Endothelial cell of umbilical vein (primary cell): ENCODE data around the gene ZNF777. TPM values are rescaled to one million over a fixed set of nuclear protein-coding genes. Genes with fewer than 3 reads are reported as not detected.

Experiments
- BruUV-seq: library from RNA; stranded (reverse); fragments of 400-500 nt; replicated peaks from 2 replicates; lab custom pipeline; 2021; lab: Mats Ljungman, UMichigan
- CTCF ChIA-PET: fragments of 300-600, 350-600 bp; sonication (Branson Sonifier 250); formaldehyde crosslinking; loops from one replicate; lab custom pipeline; 2021; ENCODE audit warnings: antibody characterized with exemption, inconsistent platforms; lab: Charles Lee
- POLR2A ChIA-PET: fragments of 300-600, 350-600 bp; sonication (Branson Sonifier 250); formaldehyde crosslinking; loops from one replicate; lab custom pipeline; 2021; ENCODE audit warnings: antibody characterized with exemption, inconsistent platforms; lab: Charles Lee
- DNase-seq: peaks from one replicate; pipeline ENCODE4 v3.0.0-alpha.2; 2011; ENCODE audit warnings: low read depth, low spot score
- FAIRE-seq: peaks from 2 replicates; lab custom pipeline; 2011; peaks lifted over from hg19 to GRCh38; lab: Jason Lieb, UNC
- H2AFZ ChIP-seq: 2 replicates; pipeline ENCODE4 v1.6.0; 2012; ENCODE audit warnings: low read depth, low read length, control low read depth, inconsistent platforms
- H3K27ac ChIP-seq: 2 replicates; pipeline ENCODE4 v1.5.1; 2011; ENCODE audit warnings: low read depth, mild to moderate bottlenecking, control low read depth, low read length, moderate library complexity; ENCODE audit not compliant: insufficient read depth
- H3K27me3 ChIP-seq, 2 experiments: 2 replicates each; pipeline versions ENCODE4 v1.6.0 to v1.6.1; 2011; ENCODE audit warnings: low read length in 2 of 2, mixed read lengths in 1 of 2; ENCODE audit not compliant: control insufficient read depth in 2 of 2, insufficient read depth in 2 of 2
- H3K36me3 ChIP-seq, 2 experiments: 2 replicates in 1 of 2; 3 replicates in 1 of 2; pipeline ENCODE4 v1.5.1; 2011; ENCODE audit warnings: low read length in 2 of 2, mild to moderate bottlenecking in 1 of 2, moderate library complexity in 1 of 2; ENCODE audit not compliant: control insufficient read depth in 2 of 2, insufficient read depth in 2 of 2; ENCODE audit errors: extremely low read depth in 1 of 2
- H3K4me1 ChIP-seq: 3 replicates; pipeline ENCODE4 v1.5.1; 2011; ENCODE audit warnings: mild to moderate bottlenecking, low read length; ENCODE audit not compliant: control insufficient read depth, insufficient read depth; ENCODE audit errors: extremely low read depth
- H3K4me2 ChIP-seq: 2 replicates; pipeline ENCODE4 v1.6.1; 2011; ENCODE audit warnings: low read length, control low read depth, mixed read lengths; ENCODE audit not compliant: insufficient read depth
- H3K4me3 ChIP-seq, 3 experiments: fragments of 200-600 bp in 1 of 3; sonication (generic), shearing (Covaris generic) in 1 of 3; replicated peaks in 1 of 3; 2 replicates each; pipeline ENCODE4 v1.5.1; 2011 to 2016; ENCODE audit warnings: control low read depth in 3 of 3, low read length in 3 of 3, mild to moderate bottlenecking in 2 of 3, inconsistent platforms in 1 of 3, low read depth in 1 of 3, moderate library complexity in 1 of 3; ENCODE audit not compliant: insufficient read depth in 1 of 3
- H3K79me2 ChIP-seq: 2 replicates; pipeline ENCODE4 v1.6.0; 2012; ENCODE audit warnings: low read length, inconsistent platforms; ENCODE audit not compliant: control insufficient read depth, insufficient read depth
- H3K9ac ChIP-seq: replicated peaks from 2 replicates; pipeline ENCODE3; 2011; ENCODE audit warnings: low read length, control low read depth; ENCODE audit not compliant: insufficient read depth; ENCODE audit errors: extremely low read depth
- H3K9me1 ChIP-seq: replicated peaks from 3 replicates; pipeline ENCODE4 v1.6.0; 2011; ENCODE audit warnings: mild to moderate bottlenecking, low read length; ENCODE audit not compliant: control insufficient read depth, insufficient read depth; ENCODE audit errors: extremely low read depth
- H3K9me3 ChIP-seq: replicated peaks from 2 replicates; pipeline ENCODE4 v1.5.1; 2012; ENCODE audit warnings: low read length, inconsistent platforms; ENCODE audit not compliant: control insufficient read depth, insufficient read depth
- H4K20me1 ChIP-seq: replicated peaks from 2 replicates; pipeline ENCODE3; 2011; ENCODE audit warnings: mild to moderate bottlenecking, low read length; ENCODE audit not compliant: control insufficient read depth, insufficient read depth; ENCODE audit errors: extremely low read depth
- CTCF ChIP-seq, 2 donors: IDR thresholded peaks; 1 replicate in 1 of 2; 2 replicates in 1 of 2; pipeline ENCODE4 v1.5.1; 2011; ENCODE audit warnings: low read length in 2 of 2, mild to moderate bottlenecking in 2 of 2, moderate library complexity in 2 of 2, control low read depth in 1 of 2, inconsistent platforms in 1 of 2, low read depth in 1 of 2; ENCODE audit not compliant: insufficient read depth in 1 of 2; ENCODE audit errors: extremely low read depth in 1 of 2
- EZH2 ChIP-seq: IDR thresholded peaks from 2 replicates; pipeline ENCODE4 v1.6.1; 2012; ENCODE audit warnings: borderline replicate concordance, low read depth, mild to moderate bottlenecking, moderate library complexity, low read length, inconsistent platforms; ENCODE audit not compliant: severe bottlenecking
- FOS ChIP-seq: IDR thresholded peaks from 2 replicates; pipeline ENCODE4 v1.6.1; 2011; ENCODE audit warnings: mild to moderate bottlenecking, low read length, moderate library complexity, borderline replicate concordance; ENCODE audit not compliant: insufficient read depth
- GATA2 ChIP-seq: IDR thresholded peaks from 2 replicates; pipeline ENCODE4 v1.7.0; 2011; ENCODE audit warnings: low read depth, mild to moderate bottlenecking, moderate library complexity, mixed read lengths, low read length; ENCODE audit not compliant: insufficient read length, insufficient read depth
- JUN ChIP-seq: IDR thresholded peaks from 2 replicates; pipeline ENCODE4 v1.6.1; 2011; ENCODE audit warnings: borderline replicate concordance, low read depth; ENCODE audit not compliant: insufficient read length, insufficient read depth
- MAX ChIP-seq: IDR thresholded peaks from 2 replicates; pipeline ENCODE4 v1.6.1; 2011; ENCODE audit not compliant: insufficient read depth, insufficient read length
- MYC ChIP-seq: IDR thresholded peaks from one replicate; pipeline ENCODE4 v1.6.1; 2011; ENCODE audit warnings: mild to moderate bottlenecking, low read depth, low read length
- POLR2A ChIP-seq: IDR thresholded peaks from 2 replicates; pipeline ENCODE4 v1.6.1; 2012; ENCODE audit warnings: low read depth, mild to moderate bottlenecking, control low read depth, low read length
- POLR2AphosphoS5 ChIP-seq: IDR thresholded peaks from 2 replicates; pipeline ENCODE4 v1.6.1; 2012; ENCODE audit warnings: low read depth, mild to moderate bottlenecking, control low read depth, low read length, moderate library complexity; ENCODE audit not compliant: insufficient read depth
- dilution Hi-C: fragments of 300-500 bp; cut with MboI; formaldehyde crosslinking; loops from one replicate; pipeline ENCODE4 v1.15.0; 2019; ENCODE audit warnings: low sequenced_read_pairs; ENCODE audit not compliant: extremely low pct_ligation_motif_present
- intact Hi-C: fragments of 100-400 bp; cut with micrococcal nuclease; formaldehyde crosslinking; loops from one replicate; pipeline ENCODE4 v1.10.0; 2022
- polyA plus RNA-seq, 4 experiments: library from polyadenylated mRNA; depleted of rRNA in 3 of 4; stranded (reverse) in 3 of 4; unstranded in 1 of 4; fragments of >200 nt; gene quantifications; 2 replicates each; pipeline versions ENCODE4 v1.2.1 to v1.2.3, GENCODE V29; 2011 to 2012; ENCODE audit warnings: missing spikeins in 1 of 4
- total RNA-seq: library from RNA; stranded (reverse); gene quantifications from 2 replicates; pipeline ENCODE4 v1.2.3, GENCODE V29; 2021

The ZNF777 gene
- total and polyA plus RNA-seq, 2 donors (not counting 3 experiments of a cell fraction or from before 2014, with no cell fraction given): 7.4 to 11.1 TPM

- ChIA-PET CTCF (no interaction called here), POLR2A (no interaction called here)
- BruUV-seq: no TSS peak
- Histone ChIP-seq H3K4me2 (no peak overlapping the region), H3K9me1 (no peaks in the 10 kb centered on the region), H3K4me1 (peaks cover 1% of the 10 kb centered on the region), H3K27me3 (no peaks in the 10 kb centered on the region), H3K36me3 (peaks cover 11 to 47% of the 10 kb centered on the region in 2 experiments), H3K9me3 (no peaks in the 10 kb centered on the region), H2AFZ (no peak overlapping the region), H3K4me3 (no peak overlapping the region), H3K9ac (no peak overlapping the region), H3K27ac (no peak overlapping the region), H3K79me2 (peaks cover 8% of the 10 kb centered on the region), H4K20me1 (no peaks in the 10 kb centered on the region)
- DNase-seq (no peak), FAIRE-seq (no peak)
- intact Hi-C loops: loop anchor here (10.0 kb wide), 2 partner anchors 365 to 465 kb away; partner anchors contain the start of genes PDIA4 and ZNF425
- TF ChIP-seq POLR2A (no peak), FOS (no peak), JUN (no peak), MAX (no peak), EZH2 (no peak), MYC (no peak), POLR2AphosphoS5 (no peak), GATA2 (no peak), CTCF (IDR thresholded peaks at IDR 0.05; ENCODE audit: extremely low read depth in 1 of 2, insufficient read depth in 1 of 2, low read depth in 1 of 2, low read length in 2 of 2) (no peak)
- dilution Hi-C loops: no loop called here
Measured at GRCh38 chr7:149490083-149490760, 29.4 kb upstream of the ZNF777 start.
